Upper lobe of left lung (tissue), 6 donors: ENCODE data around the gene ZNF652. TPM values are rescaled to one million over a fixed set of nuclear protein-coding genes. Genes with fewer than 3 reads are reported as not detected.

Experiments
- ATAC-seq, 2 donors: fragments of 200-7000 bp; cut with Tn5 transposase; one replicate each; pipeline ENCODE4 v1.9.1; 2022; ENCODE audit warnings: mild to moderate bottlenecking in 2 of 2, moderate library complexity in 2 of 2; ENCODE audit not compliant: low FRiP score in 2 of 2
- DNase-seq, 2 donors: peaks; one replicate each; pipeline ENCODE4 v3.0.0-alpha.2; 2019 to 2020
- H3K27ac ChIP-seq, 4 donors: fragments of 200-600 bp; sonication (generic); one replicate each; pipeline ENCODE4 v1.5.1; 2016 to 2019
- H3K27me3 ChIP-seq, 4 donors: fragments of 200-600 bp; sonication (generic); one replicate each; pipeline ENCODE4 v1.5.1; 2017 to 2019
- H3K36me3 ChIP-seq, 4 donors: fragments of 200-600 bp; sonication (generic); one replicate each; pipeline ENCODE4 v1.5.1; 2016 to 2019
- H3K4me1 ChIP-seq, 4 donors: fragments of 200-600 bp; sonication (generic); one replicate each; pipeline ENCODE4 v1.5.1; 2018 to 2019
- H3K4me3 ChIP-seq, 4 donors: fragments of 200-600 bp; sonication (generic); one replicate each; pipeline ENCODE4 v1.5.1; 2017 to 2019; ENCODE audit warnings: mild to moderate bottlenecking in 2 of 4, moderate library complexity in 1 of 4
- H3K9me3 ChIP-seq, 4 donors: fragments of 200-600 bp; sonication (generic); one replicate each; pipeline ENCODE4 v1.5.1; 2018 to 2019
- CTCF ChIP-seq, 6 experiments: fragments of 450-650 bp in 4 of 6; fragments of 200-600 bp in 2 of 6; sonication (generic) in 2 of 6; IDR thresholded peaks; one replicate each; pipeline ENCODE4 v1.5.1; 2016 to 2019; ENCODE audit warnings: antibody characterized with exemption in 6 of 6
- EP300 ChIP-seq, 4 donors: sonication (generic); formaldehyde crosslinking; IDR thresholded peaks; one replicate each; pipeline ENCODE4 v1.5.1; 2017; ENCODE audit warnings: antibody characterized with exemption in 4 of 4, control low read depth in 2 of 4
- POLR2A ChIP-seq, 4 donors: fragments of 450-650 bp; IDR thresholded peaks; one replicate each; pipeline ENCODE4 v1.5.1; 2016 to 2017; ENCODE audit warnings: antibody characterized with exemption in 4 of 4, mild to moderate bottlenecking in 2 of 4
- POLR2AphosphoS5 ChIP-seq, 2 donors: sonication (generic); formaldehyde crosslinking; IDR thresholded peaks; one replicate each; pipeline ENCODE4 v1.5.1; 2017; ENCODE audit warnings: antibody characterized with exemption in 2 of 2
- WGBS, 2 donors: methylation state at CpG; one replicate each; pipeline ENCODE4 v1.1.5; 2017 to 2018; 5-methylcytosine and 5-hydroxymethylcytosine counted together
- total RNA-seq, 6 donors: library from RNA; depleted of rRNA in 4 of 6; stranded (reverse); fragments of >200 nt in 4 of 6; gene quantifications; one replicate each; pipeline versions ENCODE4 v1.1.0 to v1.2.1, GENCODE V29; 2016 to 2021
- donor health status: DM: no; HTN: no; CAD: no; lungs with moderate emphysema.
- donor health status: DM: no; HTN: yes; CAD: no; lungs with severe emphysema.

Gene ZNF652
- total RNA-seq, 6 donors from 2014 or later: 29.4 to 69.4 (median 41.5) TPM

DNA sequence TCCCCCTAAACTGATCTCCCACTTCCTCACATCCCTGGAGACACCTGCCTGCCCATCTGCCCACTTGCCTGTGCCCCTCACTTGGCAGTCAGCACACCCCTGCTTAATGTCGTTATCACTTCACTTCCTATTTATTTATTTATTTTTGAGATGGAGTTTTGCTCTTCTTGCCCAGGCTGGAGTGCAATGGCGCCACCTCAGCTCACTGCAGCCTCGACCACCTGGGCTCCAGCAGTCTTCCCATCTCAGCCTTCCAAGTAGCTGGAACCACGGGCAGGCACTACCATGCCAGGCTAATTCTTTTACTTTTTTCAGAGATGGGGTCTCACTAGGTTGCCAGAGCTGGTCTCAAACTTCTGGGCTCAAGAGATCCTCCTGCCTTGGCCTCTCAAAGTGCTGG is 108.0 kb downstream of the ZNF652 start:
- H3K36me3 ChIP-seq: no peaks in the 10 kb centered on the region
- no peak for TF ChIP-seq POLR2A (IDR thresholded peaks at IDR 0.05)
- no peaks in the 10 kb centered on the region for H3K27me3 ChIP-seq
- 60 to 69% methylated on average over 4 of the region's 4 CpGs for WGBS, 2 donors
- H3K27ac ChIP-seq: no peak overlapping the region
- peaks cover 0 to 5% (median 2%) of the 10 kb centered on the region in 4 donors for H3K4me1 ChIP-seq
- ATAC-seq: no peak
- no peaks in the 10 kb centered on the region for H3K9me3 ChIP-seq
- H3K4me3 ChIP-seq: no peak overlapping the region
- DNase-seq: no peak

DNA sequence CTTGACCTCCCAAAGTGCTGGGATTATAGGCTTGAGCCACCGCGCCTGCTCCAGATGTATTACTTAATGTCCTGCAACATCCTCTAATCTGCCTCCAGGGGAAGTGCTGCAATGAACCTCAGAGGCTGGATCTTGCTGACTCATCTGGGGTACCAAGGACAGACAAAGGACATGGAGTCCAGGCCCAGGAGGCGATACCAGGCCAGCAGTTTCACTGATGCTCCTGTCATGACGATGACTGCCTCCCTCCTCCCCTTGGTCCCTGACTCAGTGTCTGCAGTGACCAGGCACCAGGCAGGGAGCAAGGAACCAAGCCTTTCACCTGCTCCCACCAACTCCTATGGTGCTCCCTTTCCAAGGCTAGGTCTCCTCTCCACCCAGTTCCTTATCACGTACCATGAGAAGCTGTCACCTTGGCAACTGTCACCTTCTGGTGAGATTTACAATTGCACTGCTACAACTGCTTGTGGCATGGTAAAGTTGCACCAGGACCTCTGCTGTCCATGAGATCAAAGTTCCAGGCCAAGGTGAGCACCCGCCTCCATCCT is 109.8 kb downstream of the ZNF652 start:
- peak in 1 of 2 donors; percentile 78 for DNase-seq
- Histone ChIP-seq H3K27ac (peak overlapping the region in 2 of 4 donors; percentile 7 to 63), H3K36me3 (no peaks in the 10 kb centered on the region), H3K27me3 (no peaks in the 10 kb centered on the region), H3K4me1 (peaks cover 0 to 7% (median 2%) of the 10 kb centered on the region in 4 donors), H3K9me3 (no peaks in the 10 kb centered on the region), H3K4me3 (no peak overlapping the region)
- ATAC-seq: peak; percentile 55 to 66
- 76 to 85% methylated on average over 4 to 6 of the region's 6 CpGs for WGBS, 2 donors
- TF ChIP-seq POLR2A (IDR thresholded peaks at IDR 0.05): no peak

DNA sequence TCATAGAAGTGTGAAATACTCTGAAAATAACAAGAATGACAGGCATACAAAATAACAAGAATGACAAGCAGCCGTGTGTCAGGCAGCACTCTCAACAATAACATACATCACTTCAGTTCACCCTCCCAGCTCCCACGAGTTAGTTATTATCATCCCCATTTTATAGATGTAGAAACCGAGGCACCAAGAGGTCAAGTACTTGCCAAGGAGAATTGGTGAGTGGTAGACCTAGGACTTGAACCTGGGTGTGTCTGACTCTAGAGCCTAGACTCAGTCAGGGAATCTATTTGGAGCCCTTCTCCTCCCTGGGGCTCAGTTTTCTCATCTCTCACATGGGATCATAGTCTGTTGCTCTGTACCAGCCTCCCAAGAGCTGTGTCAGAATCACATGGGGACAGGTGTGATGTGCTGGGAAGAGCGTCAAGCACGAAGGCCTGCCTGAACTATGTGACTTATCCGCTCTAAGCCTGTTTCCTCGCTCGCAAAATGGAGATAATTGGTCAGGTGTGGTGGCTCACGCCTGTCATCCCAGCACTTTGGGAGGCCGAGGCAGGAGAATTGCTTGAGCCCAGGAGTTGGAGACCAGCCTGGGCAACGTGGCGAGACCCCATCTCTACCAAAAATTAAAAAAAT is 112.0 kb downstream of the ZNF652 start:
- H3K27me3 ChIP-seq: no peaks in the 10 kb centered on the region
- peaks cover 0 to 7% (median 2%) of the 10 kb centered on the region in 4 donors for H3K4me1 ChIP-seq
- no peaks in the 10 kb centered on the region for H3K9me3 ChIP-seq
- TF ChIP-seq EP300 (IDR thresholded peaks at IDR 0.05) (no peak), POLR2AphosphoS5 (IDR thresholded peaks at IDR 0.05) (no peak), CTCF (IDR thresholded peaks at IDR 0.05) (no peak), POLR2A (IDR thresholded peaks at IDR 0.05) (no peak)
- no peak for DNase-seq
- no peak overlapping the region for H3K4me3 ChIP-seq
- no peak for ATAC-seq
- H3K36me3 ChIP-seq: no peaks in the 10 kb centered on the region
- WGBS, 2 donors: 83 to 91% methylated on average over 5 to 12 of the region's 12 CpGs
- H3K27ac ChIP-seq: no peak overlapping the region

DNA sequence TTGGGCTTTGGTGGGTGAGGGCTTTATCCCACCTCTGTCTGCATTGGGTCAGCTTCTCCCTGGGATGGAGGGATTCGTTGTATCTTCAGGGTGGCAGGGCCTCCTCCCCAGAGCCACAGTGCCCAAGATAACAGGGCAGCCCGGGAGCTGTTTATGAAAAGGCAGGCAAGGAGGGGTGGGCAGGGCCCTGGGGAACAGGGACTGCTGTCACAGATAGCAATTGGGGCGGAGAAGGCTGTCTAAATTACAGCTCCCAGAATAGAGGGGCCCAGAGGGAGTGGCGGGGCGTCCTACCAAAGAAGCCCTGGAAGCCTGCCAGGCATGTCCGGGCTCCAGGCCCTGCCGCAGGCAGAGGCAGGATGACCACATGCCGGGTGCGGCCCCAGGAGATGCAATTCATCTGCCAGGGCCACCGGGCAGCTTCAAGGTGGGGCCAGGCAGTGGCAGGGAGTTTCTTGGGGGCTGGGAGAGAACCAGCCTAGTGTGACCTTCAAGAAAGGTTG is 112.7 kb downstream of the ZNF652 start:
- H3K27me3 ChIP-seq: no peaks in the 10 kb centered on the region
- 40 to 54% methylated on average over 1 to 3 of the region's 10 CpGs for WGBS, 2 donors
- peak in 1 of 2 donors; percentile 38 for ATAC-seq
- no peak overlapping the region for H3K27ac ChIP-seq
- DNase-seq: peak in 1 of 2 donors; percentile 50
- no peaks in the 10 kb centered on the region for H3K36me3 ChIP-seq
- TF ChIP-seq POLR2A (IDR thresholded peaks at IDR 0.05) (no peak), EP300 (IDR thresholded peaks at IDR 0.05) (no peak), POLR2AphosphoS5 (IDR thresholded peaks at IDR 0.05) (no peak), CTCF (IDR thresholded peaks at IDR 0.05) (no peak)
- H3K9me3 ChIP-seq: no peaks in the 10 kb centered on the region
- H3K4me1 ChIP-seq: peaks cover 0 to 7% (median 2%) of the 10 kb centered on the region in 4 donors
- no peak overlapping the region for H3K4me3 ChIP-seq

GRCh38 chr17:49247944-49248343 is 114.1 kb downstream of the ZNF652 start:
- ATAC-seq (no peak), DNase-seq (no peak)
- H3K4me1 ChIP-seq: peaks cover 0 to 7% (median 2%) of the 10 kb centered on the region in 4 donors
- H3K9me3 ChIP-seq: no peaks in the 10 kb centered on the region
- no peaks in the 10 kb centered on the region for H3K27me3 ChIP-seq
- TF ChIP-seq CTCF (IDR thresholded peaks at IDR 0.05) (no peak), POLR2AphosphoS5 (IDR thresholded peaks at IDR 0.05) (no peak), EP300 (IDR thresholded peaks at IDR 0.05) (no peak), POLR2A (IDR thresholded peaks at IDR 0.05) (no peak)
- no peak overlapping the region for H3K27ac ChIP-seq
- WGBS, 2 donors: 91% methylated on average over 7 of the region's 7 CpGs
- no peak overlapping the region for H3K4me3 ChIP-seq
- H3K36me3 ChIP-seq: no peaks in the 10 kb centered on the region
